Measurements from ENCODE around the gene FNDC5. TPM values are rescaled to one million over a fixed set of nuclear protein-coding genes. Genes with fewer than 3 reads are reported as not detected.
A peak's percentile ranks its signal among the peaks of the same experiment; 100 is the strongest.

Gene FNDC5
- total RNA-seq, 1 donor from 2014 or later, result 156 TPM

GRCh38 chr1:32869923-32870614 is 643 bp downstream of the FNDC5 start:
- ATAC-seq (peak; percentile 23), DNase-seq (no peak)

GRCh38 chr1:32868806-32869455 is 1.8 kb downstream of the FNDC5 start:
- ATAC-seq, result no peak
- DNase-seq, result no peak
- intact Hi-C loops (cut with micrococcal nuclease), result no loop called here

More at GRCh38 chr1:32869923-32870614, 643 bp downstream of the FNDC5 start:
- intact Hi-C loops (cut with micrococcal nuclease), result no loop called here

- intact Hi-C loops (cut with micrococcal nuclease), result no loop called here
- DNase-seq (no peak), ATAC-seq (no peak)
These were observed 2.6 kb downstream of the FNDC5 start for GRCh38 chr1:32868085-32868484.

GRCh38 chr1:32867671-32868070 is 3.0 kb downstream of the FNDC5 start:
- intact Hi-C loops (cut with micrococcal nuclease), result no loop called here
- no peak for DNase-seq
- no peak for ATAC-seq

- intact Hi-C loops (cut with micrococcal nuclease), result no loop called here
- DNase-seq (no peak), ATAC-seq (no peak)
These were observed 3.6 kb downstream of the FNDC5 start for GRCh38 chr1:32867151-32867550.

GRCh38 chr1:32865639-32866405 is 4.9 kb downstream of the FNDC5 start:
- ATAC-seq, result peak; percentile 42
- DNase-seq, result no peak
- intact Hi-C loops (cut with micrococcal nuclease), result no loop called here

- ATAC-seq, result peak; percentile 58
- no peak for DNase-seq
- intact Hi-C loops (cut with micrococcal nuclease), result no loop called here
These were observed 6.2 kb downstream of the FNDC5 start for GRCh38 chr1:32864375-32865019.

GRCh38 chr1:32863881-32864245 is 6.8 kb downstream of the FNDC5 start:
- no peak for ATAC-seq
- no peak for DNase-seq
- intact Hi-C loops (cut with micrococcal nuclease), result no loop called here

GRCh38 chr1:32863218-32863880 is 7.4 kb downstream of the FNDC5 start:
- ATAC-seq (no peak), DNase-seq (no peak)
- intact Hi-C loops (cut with micrococcal nuclease), result no loop called here

- intact Hi-C loops (cut with micrococcal nuclease), result no loop called here
- DNase-seq (no peak), ATAC-seq (no peak)
These were observed 8.6 kb downstream of the FNDC5 start for GRCh38 chr1:32861904-32862695.

- DNase-seq, result no peak
- intact Hi-C loops (cut with micrococcal nuclease), result no loop called here
- ATAC-seq, result no peak
These were observed 10.1 kb downstream of the FNDC5 start for GRCh38 chr1:32860566-32860965.

GRCh38 chr1:32859915-32860314 is 10.8 kb downstream of the FNDC5 start:
- DNase-seq, result no peak
- ATAC-seq, result no peak

GRCh38 chr1:32858791-32859190 is 11.9 kb downstream of the FNDC5 start:
- intact Hi-C loops (cut with micrococcal nuclease), result no loop called here
- DNase-seq, result no peak

More at GRCh38 chr1:32859915-32860314, 10.8 kb downstream of the FNDC5 start:
- intact Hi-C loops (cut with micrococcal nuclease), result no loop called here

GRCh38 chr1:32858136-32858535 is 12.6 kb downstream of the FNDC5 start:
- intact Hi-C loops (cut with micrococcal nuclease), result no loop called here
- ATAC-seq (no peak), DNase-seq (no peak)

More at GRCh38 chr1:32858791-32859190, 11.9 kb downstream of the FNDC5 start:
- no peak for ATAC-seq

- intact Hi-C loops (cut with micrococcal nuclease), result no loop called here
- ATAC-seq, result no peak
These were observed 14.7 kb downstream of the FNDC5 start for GRCh38 chr1:32855861-32856617.

GRCh38 chr1:32848354-32849063 is 22.2 kb downstream of the FNDC5 start:
- intact Hi-C loops (cut with micrococcal nuclease), result no loop called here
- ATAC-seq (no peak), DNase-seq (no peak)

More at GRCh38 chr1:32855861-32856617, 14.7 kb downstream of the FNDC5 start:
- DNase-seq, result no peak

GRCh38 chr1:32831878-32832277 is 38.8 kb downstream of the FNDC5 start:
- intact Hi-C loops (cut with micrococcal nuclease), result no loop called here
- DNase-seq (no peak), ATAC-seq (no peak)

Data from left ventricle myocardium superior (tissue), 1 donor.